ENCODE results near the gene MDM2. TPM values are rescaled to one million over a fixed set of nuclear protein-coding genes. Genes with fewer than 3 reads are reported as not detected.
A peak's percentile ranks its signal among the peaks of the same experiment; 100 is the strongest.

Gene MDM2
- total RNA-seq, 1 donor from 2014 or later, result 153 TPM

- Mint-ChIP-seq H3K36me3 (ENCODE audit: insufficient read depth) (no peaks in the 10 kb centered on the region), H3K4me3 (ENCODE audit: low read depth) (no peak overlapping the region), H3K4me1 (ENCODE audit: low read depth) (peaks cover 13% of the 10 kb centered on the region), H3K27ac (no peak overlapping the region), H3K9me3 (ENCODE audit: low read depth) (no peaks in the 10 kb centered on the region), H3K27me3 (no peaks in the 10 kb centered on the region)
- no peak for DNase-seq (ENCODE audit: low spot score, unreplicated experiment)
- TF ChIP-seq CTCF (IDR thresholded peaks at IDR 0.05; ENCODE audit: unreplicated experiment), result no peak
Observed at GRCh38 chr12:68785358-68785757, 22.6 kb upstream of the MDM2 start.

GRCh38 chr12:68785823-68786222 is 22.2 kb upstream of the MDM2 start:
- Mint-ChIP-seq H3K4me1 (ENCODE audit: low read depth) (peaks cover 13% of the 10 kb centered on the region), H3K27ac (no peak overlapping the region), H3K9me3 (ENCODE audit: low read depth) (no peaks in the 10 kb centered on the region), H3K36me3 (ENCODE audit: insufficient read depth) (no peaks in the 10 kb centered on the region), H3K4me3 (ENCODE audit: low read depth) (no peak overlapping the region), H3K27me3 (no peaks in the 10 kb centered on the region)
- DNase-seq (ENCODE audit: low spot score, unreplicated experiment), result no peak
- no peak for TF ChIP-seq CTCF (IDR thresholded peaks at IDR 0.05; ENCODE audit: unreplicated experiment)

GRCh38 chr12:68786929-68787328 is 21.0 kb upstream of the MDM2 start:
- DNase-seq (ENCODE audit: low spot score, unreplicated experiment), result no peak
- Mint-ChIP-seq H3K36me3 (ENCODE audit: insufficient read depth) (no peaks in the 10 kb centered on the region), H3K27ac (peak overlapping the region; percentile 80), H3K27me3 (no peaks in the 10 kb centered on the region), H3K4me3 (ENCODE audit: low read depth) (no peak overlapping the region), H3K9me3 (ENCODE audit: low read depth) (no peaks in the 10 kb centered on the region), H3K4me1 (ENCODE audit: low read depth) (peaks cover 13% of the 10 kb centered on the region)
- TF ChIP-seq CTCF (IDR thresholded peaks at IDR 0.05; ENCODE audit: unreplicated experiment), result no peak

- DNase-seq (ENCODE audit: low spot score, unreplicated experiment), result no peak
- Mint-ChIP-seq H3K27me3 (no peaks in the 10 kb centered on the region), H3K27ac (peak overlapping the region; percentile 56), H3K36me3 (ENCODE audit: insufficient read depth) (no peaks in the 10 kb centered on the region), H3K4me1 (ENCODE audit: low read depth) (peaks cover 13% of the 10 kb centered on the region), H3K4me3 (ENCODE audit: low read depth) (no peak overlapping the region), H3K9me3 (ENCODE audit: low read depth) (no peaks in the 10 kb centered on the region)
- no peak for TF ChIP-seq CTCF (IDR thresholded peaks at IDR 0.05; ENCODE audit: unreplicated experiment)
Observed at GRCh38 chr12:68788554-68789143, 19.3 kb upstream of the MDM2 start.

- H3K27me3 Mint-ChIP-seq, result no peaks in the 10 kb centered on the region
- peaks cover 13% of the 10 kb centered on the region for H3K4me1 Mint-ChIP-seq (ENCODE audit: low read depth)
- H3K9me3 Mint-ChIP-seq (ENCODE audit: low read depth), result no peaks in the 10 kb centered on the region
- peak overlapping the region; percentile 94 for H3K27ac Mint-ChIP-seq
- TF ChIP-seq CTCF (IDR thresholded peaks at IDR 0.05; ENCODE audit: unreplicated experiment), result no peak
- H3K4me3 Mint-ChIP-seq (ENCODE audit: low read depth), result no peak overlapping the region
- no peaks in the 10 kb centered on the region for H3K36me3 Mint-ChIP-seq (ENCODE audit: insufficient read depth)
- DNase-seq (ENCODE audit: low spot score, unreplicated experiment), result no peak
Observed at GRCh38 chr12:68789144-68789878, 18.7 kb upstream of the MDM2 start.
